Measurements from ENCODE around the gene CCDC117. TPM values are rescaled to one million over a fixed set of nuclear protein-coding genes. Genes with fewer than 3 reads are reported as not detected.
"Not testable (repeated sequence)": the region's sequence is repeated elsewhere in the genome, so short reads cannot be mapped to it uniquely, and the experiment has no call there.

Gene CCDC117, protein sequence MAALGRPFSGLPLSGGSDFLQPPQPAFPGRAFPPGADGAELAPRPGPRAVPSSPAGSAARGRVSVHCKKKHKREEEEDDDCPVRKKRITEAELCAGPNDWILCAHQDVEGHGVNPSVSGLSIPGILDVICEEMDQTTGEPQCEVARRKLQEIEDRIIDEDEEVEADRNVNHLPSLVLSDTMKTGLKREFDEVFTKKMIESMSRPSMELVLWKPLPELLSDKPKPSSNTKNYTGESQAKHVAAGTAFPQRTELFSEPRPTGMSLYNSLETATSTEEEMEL
- 10 to 100 TPM; 16.0 to 20.0 TPM for total RNA-seq

- Mint-ChIP-seq H3K36me3 (ENCODE audit: low read depth) (peaks cover 46% of the 10 kb centered on the region), H3K9me3 (no peaks in the 10 kb centered on the region), H3K27me3 (no peaks in the 10 kb centered on the region), H3K4me1 (peaks cover 12% of the 10 kb centered on the region), H3K27ac (peak within 1 kb of the TSS; percentile 93), H3K4me3 (peak within 1 kb of the TSS; percentile 87)
- ATAC-seq (replicated peaks) = peak; percentile 85
Measured at GRCh38 chr22:28772633-28773460, at the start of gene CCDC117. TSS of gene CCDC117 (plus strand) at chr22:28772695. CDS start at chr22:28772850, 155 bp downstream.

DNA sequence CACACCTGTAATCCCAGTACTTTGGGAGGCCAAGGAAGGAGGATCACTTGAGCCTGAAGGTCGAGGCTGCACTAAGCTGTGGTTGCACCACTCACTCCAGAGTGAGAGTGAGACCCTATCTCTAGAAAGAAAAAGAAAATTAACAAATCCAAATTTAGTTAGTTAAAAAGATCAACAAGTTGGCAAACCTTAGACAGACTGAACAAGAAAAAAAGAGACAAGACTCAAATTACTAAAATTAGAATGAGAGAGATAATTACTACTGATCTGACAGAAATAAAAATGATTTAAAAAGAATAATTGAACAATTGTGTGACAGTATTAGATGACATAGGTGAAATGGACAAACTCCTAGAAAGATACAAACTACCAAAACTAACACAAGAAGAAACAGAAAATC is 44.5 kb upstream of the CCDC117 start:
- H3K27ac Mint-ChIP-seq = no peak overlapping the region
- H3K27me3 Mint-ChIP-seq = no peaks in the 10 kb centered on the region
- no peaks in the 10 kb centered on the region for H3K4me1 Mint-ChIP-seq
- H3K36me3 Mint-ChIP-seq (ENCODE audit: low read depth) = peaks cover 47% of the 10 kb centered on the region
- no peaks in the 10 kb centered on the region for H3K9me3 Mint-ChIP-seq
- no peak for ATAC-seq (replicated peaks)
- no peak overlapping the region for H3K4me3 Mint-ChIP-seq

GRCh38 chr22:28728621-28729313 is 43.7 kb upstream of the CCDC117 start:
- ATAC-seq (replicated peaks) = no peak
- H3K4me3 Mint-ChIP-seq = no peak overlapping the region
- no peak overlapping the region for H3K27ac Mint-ChIP-seq
- H3K4me1 Mint-ChIP-seq = no peaks in the 10 kb centered on the region
- H3K27me3 Mint-ChIP-seq = no peaks in the 10 kb centered on the region
- H3K36me3 Mint-ChIP-seq (ENCODE audit: low read depth) = peaks cover 47% of the 10 kb centered on the region
- H3K9me3 Mint-ChIP-seq = no peaks in the 10 kb centered on the region

DNA sequence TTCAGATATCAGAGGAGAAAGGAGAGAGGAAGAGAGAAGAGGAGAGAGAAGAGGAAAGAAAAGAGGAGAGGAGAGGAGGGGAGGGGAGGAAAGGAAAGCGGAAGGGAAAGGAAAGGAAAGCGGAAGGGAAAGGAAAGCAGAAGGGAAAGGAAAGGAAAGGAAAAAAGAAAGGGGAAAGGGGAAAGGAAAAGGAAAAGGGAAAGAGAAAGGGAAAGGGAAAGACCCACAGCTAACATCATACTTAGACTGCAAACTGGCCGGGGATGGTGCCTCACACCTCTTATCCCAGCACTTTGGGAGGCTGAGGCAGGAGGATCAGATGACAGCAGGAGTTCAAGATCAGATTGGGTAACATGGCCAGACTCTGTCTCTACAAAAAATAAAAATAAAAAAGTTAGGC is 42.3 kb upstream of the CCDC117 start:
- Mint-ChIP-seq H3K27ac (no peak overlapping the region), H3K27me3 (no peaks in the 10 kb centered on the region), H3K4me3 (no peak overlapping the region), H3K4me1 (no peaks in the 10 kb centered on the region), H3K9me3 (no peaks in the 10 kb centered on the region), H3K36me3 (ENCODE audit: low read depth) (peaks cover 45% of the 10 kb centered on the region)
- no peak for ATAC-seq (replicated peaks)

GRCh38 chr22:28734393-28734792 is 38.1 kb upstream of the CCDC117 start:
- Mint-ChIP-seq H3K27me3 (no peaks in the 10 kb centered on the region), H3K4me1 (no peaks in the 10 kb centered on the region), H3K9me3 (no peaks in the 10 kb centered on the region), H3K4me3 (no peak overlapping the region), H3K36me3 (ENCODE audit: low read depth) (peaks cover 27% of the 10 kb centered on the region), H3K27ac (no peak overlapping the region)
- ATAC-seq (replicated peaks) = no peak

GRCh38 chr22:28736301-28737155 is 36.0 kb upstream of the CCDC117 start:
- H3K27ac Mint-ChIP-seq = no peak overlapping the region
- no peaks in the 10 kb centered on the region for H3K9me3 Mint-ChIP-seq
- no peak for ATAC-seq (replicated peaks)
- H3K4me3 Mint-ChIP-seq = no peak overlapping the region
- H3K4me1 Mint-ChIP-seq = no peaks in the 10 kb centered on the region
- H3K27me3 Mint-ChIP-seq = no peaks in the 10 kb centered on the region
- H3K36me3 Mint-ChIP-seq (ENCODE audit: low read depth) = peaks cover 27% of the 10 kb centered on the region

DNA sequence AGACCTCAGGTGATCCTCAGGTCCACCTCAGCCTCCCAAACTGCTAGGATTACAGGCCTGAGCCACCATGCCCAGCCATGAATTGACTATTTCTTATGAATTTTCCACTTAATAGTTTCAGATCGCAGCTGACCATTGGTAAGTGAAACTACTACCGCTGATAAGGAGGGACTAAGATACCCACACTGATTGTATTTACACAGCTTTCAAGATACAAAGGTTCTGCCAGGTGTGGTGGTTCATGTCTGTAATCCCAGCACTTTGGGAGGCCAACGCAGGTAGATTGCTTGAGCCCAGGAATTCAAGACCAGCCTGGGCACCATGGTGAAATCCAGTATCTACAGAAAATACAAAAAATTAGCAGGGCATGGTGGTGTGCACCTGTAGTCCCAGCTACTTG is 34.8 kb upstream of the CCDC117 start:
- no peak for ATAC-seq (replicated peaks)
- Mint-ChIP-seq H3K9me3 (no peaks in the 10 kb centered on the region), H3K27me3 (no peaks in the 10 kb centered on the region), H3K4me1 (peaks cover 5% of the 10 kb centered on the region), H3K4me3 (no peak overlapping the region), H3K27ac (no peak overlapping the region), H3K36me3 (ENCODE audit: low read depth) (peaks cover 32% of the 10 kb centered on the region)

GRCh38 chr22:28738876-28739275 is 33.6 kb upstream of the CCDC117 start:
- peaks cover 15% of the 10 kb centered on the region for H3K4me1 Mint-ChIP-seq
- H3K27me3 Mint-ChIP-seq; H3K4me3 Mint-ChIP-seq; H3K9me3 Mint-ChIP-seq; H3K27ac Mint-ChIP-seq; ATAC-seq (replicated peaks): not testable (repeated sequence)
- H3K36me3 Mint-ChIP-seq (ENCODE audit: low read depth) = peaks cover 29% of the 10 kb centered on the region

GRCh38 chr22:28741200-28741784 is 31.2 kb upstream of the CCDC117 start:
- Mint-ChIP-seq H3K27me3 (no peaks in the 10 kb centered on the region), H3K4me1 (peaks cover 15% of the 10 kb centered on the region), H3K9me3 (no peaks in the 10 kb centered on the region), H3K27ac (peak overlapping the region; percentile 87), H3K4me3 (peak overlapping the region; percentile 90), H3K36me3 (ENCODE audit: low read depth) (peaks cover 43% of the 10 kb centered on the region)
- ATAC-seq (replicated peaks) = no peak

- Mint-ChIP-seq H3K4me3 (peak within 1 kb of the TSS; percentile 90), H3K4me1 (peaks cover 15% of the 10 kb centered on the region), H3K36me3 (ENCODE audit: low read depth) (peaks cover 50% of the 10 kb centered on the region)
Measured at GRCh38 chr22:28741785-28742561, 30.5 kb upstream of the CCDC117 start, which contains the start of the genes CHEK2 and HSCB. TSS of gene CHEK2 (minus strand) at chr22:28741820. CDS start at chr22:28734721, 7,099 bp downstream. TSS of gene HSCB (plus strand) at chr22:28742039. CDS start at chr22:28742096, 57 bp downstream.

GRCh38 chr22:28742562-28742962 is 29.9 kb upstream of the CCDC117 start:
- peak overlapping the region; percentile 87 for H3K27ac Mint-ChIP-seq
- no peak for ATAC-seq (replicated peaks)
- no peaks in the 10 kb centered on the region for H3K27me3 Mint-ChIP-seq
- H3K4me1 Mint-ChIP-seq = peaks cover 15% of the 10 kb centered on the region
- no peaks in the 10 kb centered on the region for H3K9me3 Mint-ChIP-seq
- H3K36me3 Mint-ChIP-seq (ENCODE audit: low read depth) = peaks cover 56% of the 10 kb centered on the region
- H3K4me3 Mint-ChIP-seq = peak overlapping the region; percentile 90

More at GRCh38 chr22:28741785-28742561, 30.5 kb upstream of the CCDC117 start, which contains the start of the genes CHEK2 and HSCB:
- ATAC-seq (replicated peaks) = peak; percentile 96
- Mint-ChIP-seq H3K27ac (peak within 1 kb of the TSS; percentile 87), H3K27me3 (no peaks in the 10 kb centered on the region), H3K9me3 (no peaks in the 10 kb centered on the region)

- Mint-ChIP-seq H3K9me3 (no peaks in the 10 kb centered on the region), H3K36me3 (ENCODE audit: low read depth) (peaks cover 69% of the 10 kb centered on the region), H3K4me3 (peak overlapping the region; percentile 90), H3K4me1 (peaks cover 15% of the 10 kb centered on the region), H3K27me3 (no peaks in the 10 kb centered on the region), H3K27ac (no peak overlapping the region)
- ATAC-seq (replicated peaks) = no peak
Measured at GRCh38 chr22:28743852-28744251, 28.6 kb upstream of the CCDC117 start.

DNA sequence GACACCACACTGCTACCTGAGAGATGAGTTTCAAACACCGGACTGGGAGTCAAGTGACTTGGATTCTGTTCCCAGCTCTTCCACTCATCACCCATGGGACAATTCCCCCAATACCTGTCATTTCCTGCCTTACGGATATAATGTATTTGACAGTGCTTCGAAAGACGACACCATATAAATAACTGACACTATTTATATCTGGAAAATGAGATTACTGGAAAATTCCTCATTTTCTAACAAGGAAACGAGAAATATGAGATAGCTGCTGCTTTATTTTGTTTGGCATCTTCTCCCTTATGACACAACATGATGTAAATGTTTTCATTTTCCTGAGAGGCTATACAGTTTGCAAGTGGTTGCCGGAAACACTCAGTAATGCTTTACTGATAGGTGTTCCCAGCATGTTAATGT is 22.0 kb upstream of the CCDC117 start:
- no peak overlapping the region for H3K27ac Mint-ChIP-seq
- no peaks in the 10 kb centered on the region for H3K27me3 Mint-ChIP-seq
- H3K9me3 Mint-ChIP-seq = no peaks in the 10 kb centered on the region
- peaks cover 8% of the 10 kb centered on the region for H3K4me1 Mint-ChIP-seq
- no peak overlapping the region for H3K4me3 Mint-ChIP-seq
- peaks cover 65% of the 10 kb centered on the region for H3K36me3 Mint-ChIP-seq (ENCODE audit: low read depth)
- no peak for ATAC-seq (replicated peaks)
